MM.1S (cell line): ENCODE data around the gene KRTAP29-1.
"Not testable (repeated sequence)": the region's sequence is repeated elsewhere in the genome, so short reads cannot be mapped to it uniquely, and the experiment has no call there.

Source experiments
- DNase-seq: peaks from one replicate; pipeline ENCODE4 v3.0.0-alpha.2; 2015
- H2AFZ ChIP-seq: fragments of 300-600 bp; sonication (generic); 2 replicates; pipeline ENCODE4 v1.6.0; 2016; ENCODE audit warnings: antibody characterized with exemption, low read length
- H3F3A ChIP-seq: fragments of 300-600 bp; sonication (generic); 2 replicates; pipeline ENCODE4 v1.6.1; 2016; ENCODE audit warnings: mild to moderate bottlenecking, antibody characterized with exemption, low read length, moderate library complexity, mixed read lengths; ENCODE audit not compliant: insufficient read depth
- H3K27ac ChIP-seq: fragments of 300-600 bp; sonication (generic); 2 replicates; pipeline ENCODE4 v1.5.1; 2016; ENCODE audit warnings: mild to moderate bottlenecking, low read length
- H3K27me3 ChIP-seq: fragments of 300-600 bp; sonication (generic); replicated peaks from 2 replicates; pipeline ENCODE4 v1.6.0; 2016; ENCODE audit warnings: low read length; ENCODE audit not compliant: insufficient read depth
- H3K36me3 ChIP-seq: fragments of 300-600 bp; sonication (generic); replicated peaks from 2 replicates; pipeline ENCODE4 v1.6.1; 2016; ENCODE audit warnings: mild to moderate bottlenecking, low read length, mixed read lengths; ENCODE audit not compliant: insufficient read depth
- H3K4me1 ChIP-seq: fragments of 300-600 bp; sonication (generic); 2 replicates; pipeline ENCODE4 v1.6.1; 2016; ENCODE audit warnings: low read length, mixed read lengths
- H3K4me2 ChIP-seq: fragments of 300-600 bp; sonication (generic); 2 replicates; pipeline ENCODE4 v1.6.0; 2016; ENCODE audit warnings: low read depth, low read length
- H3K4me3 ChIP-seq: fragments of 300-600 bp; sonication (generic); 2 replicates; pipeline ENCODE4 v1.5.1; 2016; ENCODE audit warnings: low read length, mixed read lengths
- H3K79me2 ChIP-seq: fragments of 300-600 bp; sonication (generic); 2 replicates; pipeline ENCODE4 v1.6.1; 2016; ENCODE audit warnings: mixed run types, low read length, mixed read lengths
- H3K9ac ChIP-seq: fragments of 300-600 bp; sonication (generic); 2 replicates; pipeline ENCODE4 v1.6.1; 2016; ENCODE audit warnings: low read length, mixed read lengths
- H3K9me2 ChIP-seq: fragments of 300-600 bp; sonication (generic); replicated peaks from 2 replicates; pipeline ENCODE4 v1.6.1; 2016; ENCODE audit warnings: mild to moderate bottlenecking, low read length, mixed read lengths; ENCODE audit not compliant: insufficient read depth
- H3K9me3 ChIP-seq: fragments of 300-600 bp; sonication (generic); replicated peaks from 2 replicates; pipeline ENCODE4 v1.6.1; 2016; ENCODE audit warnings: mild to moderate bottlenecking, low read length, mixed read lengths; ENCODE audit not compliant: insufficient read depth
- H4K20me1 ChIP-seq: fragments of 300-600 bp; sonication (generic); 2 replicates; pipeline ENCODE4 v1.6.1; 2016; ENCODE audit warnings: mild to moderate bottlenecking, low read length, moderate library complexity, mixed read lengths; ENCODE audit not compliant: insufficient read depth
- EZH2 ChIP-seq: fragments of 300-600 bp; sonication (generic); optimal IDR thresholded peaks from 2 replicates; pipeline ENCODE3; 2017; ENCODE audit warnings: low read depth, mild to moderate bottlenecking, antibody characterized with exemption, low read length, mixed read lengths
- EZH2phosphoT487 ChIP-seq: fragments of 300-600 bp; sonication (generic); IDR thresholded peaks from 2 replicates; pipeline ENCODE4 v1.6.1; 2018; ENCODE audit warnings: antibody characterized with exemption, low read length
- TF ChIP-seq, protein P1 (sequence below): fragments of 300-600 bp; sonication (generic); IDR thresholded peaks from 2 replicates; pipeline ENCODE4 v1.5.1; 2016; ENCODE audit warnings: antibody characterized with exemption, low read length, mixed read lengths

KRTAP29-1 gene

GRCh38 chr17:41258406-41258805 is 44.2 kb downstream of the KRTAP29-1 start:
- Histone ChIP-seq H3K36me3 (no peaks in the 10 kb centered on the region), H3K9ac (no peak overlapping the region), H4K20me1 (no peaks in the 10 kb centered on the region), H2AFZ (no peak overlapping the region), H3K79me2 (no peaks in the 10 kb centered on the region), H3K4me1 (no peaks in the 10 kb centered on the region), H3K27me3 (no peaks in the 10 kb centered on the region), H3K9me3 (no peaks in the 10 kb centered on the region), H3K4me2 (no peak overlapping the region), H3K9me2 (no peaks in the 10 kb centered on the region), H3K4me3 (no peak overlapping the region), H3K27ac (no peak overlapping the region), H3F3A (no peaks in the 10 kb centered on the region)
- TF ChIP-seq EZH2 (no peak), EZH2phosphoT487 (no peak)
- TF ChIP-seq, protein P1, sequence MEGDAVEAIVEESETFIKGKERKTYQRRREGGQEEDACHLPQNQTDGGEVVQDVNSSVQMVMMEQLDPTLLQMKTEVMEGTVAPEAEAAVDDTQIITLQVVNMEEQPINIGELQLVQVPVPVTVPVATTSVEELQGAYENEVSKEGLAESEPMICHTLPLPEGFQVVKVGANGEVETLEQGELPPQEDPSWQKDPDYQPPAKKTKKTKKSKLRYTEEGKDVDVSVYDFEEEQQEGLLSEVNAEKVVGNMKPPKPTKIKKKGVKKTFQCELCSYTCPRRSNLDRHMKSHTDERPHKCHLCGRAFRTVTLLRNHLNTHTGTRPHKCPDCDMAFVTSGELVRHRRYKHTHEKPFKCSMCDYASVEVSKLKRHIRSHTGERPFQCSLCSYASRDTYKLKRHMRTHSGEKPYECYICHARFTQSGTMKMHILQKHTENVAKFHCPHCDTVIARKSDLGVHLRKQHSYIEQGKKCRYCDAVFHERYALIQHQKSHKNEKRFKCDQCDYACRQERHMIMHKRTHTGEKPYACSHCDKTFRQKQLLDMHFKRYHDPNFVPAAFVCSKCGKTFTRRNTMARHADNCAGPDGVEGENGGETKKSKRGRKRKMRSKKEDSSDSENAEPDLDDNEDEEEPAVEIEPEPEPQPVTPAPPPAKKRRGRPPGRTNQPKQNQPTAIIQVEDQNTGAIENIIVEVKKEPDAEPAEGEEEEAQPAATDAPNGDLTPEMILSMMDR, result no peak
- DNase-seq, result no peak

DNA sequence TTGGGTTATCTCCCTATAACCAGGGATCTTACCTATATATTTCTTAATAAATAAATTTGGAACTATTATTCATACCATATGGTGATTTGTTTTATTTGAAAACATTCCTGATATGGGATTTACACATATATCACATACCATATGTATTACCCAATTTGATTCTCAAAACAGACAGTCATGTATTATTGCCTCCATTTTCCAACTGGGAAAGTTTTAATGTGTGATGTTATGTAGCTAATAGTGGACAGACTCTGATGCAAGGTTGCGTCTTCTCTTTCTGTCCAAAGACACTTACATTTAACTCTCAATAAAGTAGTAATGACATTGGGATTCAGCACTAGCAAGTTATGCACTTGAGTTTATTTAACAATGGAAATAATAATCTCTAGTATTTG is 46.4 kb downstream of the KRTAP29-1 start:
- Histone ChIP-seq H3F3A (no peaks in the 10 kb centered on the region), H3K27me3 (no peaks in the 10 kb centered on the region), H3K4me1 (no peaks in the 10 kb centered on the region), H3K4me2 (no peak overlapping the region), H3K36me3 (no peaks in the 10 kb centered on the region), H3K9me3 (no peaks in the 10 kb centered on the region), H3K27ac (no peak overlapping the region), H3K9me2 (no peaks in the 10 kb centered on the region), H3K9ac (no peak overlapping the region), H4K20me1 (no peaks in the 10 kb centered on the region), H3K79me2 (no peaks in the 10 kb centered on the region), H3K4me3 (no peak overlapping the region), H2AFZ (no peak overlapping the region)
- TF ChIP-seq, protein P1, result no peak
- DNase-seq, result no peak

DNA sequence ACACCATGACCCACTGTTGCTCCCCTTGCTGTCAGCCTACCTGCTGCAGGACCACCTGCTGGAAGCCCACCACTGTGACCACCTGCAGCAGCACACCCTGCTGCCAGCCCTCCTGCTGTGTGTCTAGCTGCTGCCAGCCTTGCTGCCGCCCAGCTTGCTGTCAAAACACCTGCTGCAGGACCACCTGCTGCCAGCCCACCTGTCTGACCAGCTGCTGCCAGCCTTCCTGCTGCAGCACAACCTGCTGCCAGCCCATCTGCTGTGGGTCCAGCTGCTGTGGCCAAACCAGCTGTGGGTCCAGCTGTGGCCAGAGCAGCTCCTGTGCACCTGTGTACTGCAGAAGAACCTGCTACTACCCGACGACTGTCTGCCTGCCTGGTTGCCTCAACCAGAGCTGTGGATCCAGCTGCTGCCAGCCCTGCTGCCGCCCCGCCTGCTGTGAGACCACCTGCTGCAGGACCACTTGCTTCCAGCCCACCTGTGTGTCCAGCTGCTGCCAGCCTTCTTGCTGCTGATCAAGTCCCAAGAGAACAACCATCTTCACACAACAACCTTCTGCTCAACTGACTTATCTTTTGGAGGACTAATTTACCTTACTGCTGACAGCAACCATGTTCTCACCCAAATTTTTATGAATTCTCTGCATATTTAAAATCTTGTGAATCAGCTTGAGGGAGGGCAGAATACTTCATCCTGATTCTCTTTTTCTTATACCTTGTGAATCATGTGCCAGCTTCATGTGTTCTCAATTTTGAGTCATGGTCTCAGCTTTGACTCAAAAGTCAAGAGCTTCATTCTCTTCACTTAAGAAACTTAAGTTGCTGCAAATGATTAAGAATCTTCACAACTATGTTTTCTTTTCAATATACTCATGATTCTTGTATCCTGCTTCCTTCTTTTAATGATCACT is 47.0 kb downstream of the KRTAP29-1 start, which contains the start of gene KRTAP9-9:
KRTAP9-9 (plus strand) TSS at position 4 of the 910 bp plus-strand sequence.
- not testable (repeated sequence) for H3K9me3 ChIP-seq, DNase-seq, H3K27ac ChIP-seq, H3K4me2 ChIP-seq, H3K9ac ChIP-seq, H2AFZ ChIP-seq, H3K4me3 ChIP-seq, H3F3A ChIP-seq, H3K9me2 ChIP-seq, H3K4me1 ChIP-seq, H4K20me1 ChIP-seq, H3K79me2 ChIP-seq, H3K27me3 ChIP-seq, H3K36me3 ChIP-seq

GRCh38 chr17:41254861-41255260 is 47.8 kb downstream of the KRTAP29-1 start:
- Histone ChIP-seq H3K27ac (no peak overlapping the region), H4K20me1 (no peaks in the 10 kb centered on the region), H3K36me3 (no peaks in the 10 kb centered on the region), H3F3A (no peaks in the 10 kb centered on the region), H3K9ac (no peak overlapping the region), H3K4me1 (no peaks in the 10 kb centered on the region), H3K79me2 (no peaks in the 10 kb centered on the region), H3K9me2 (no peaks in the 10 kb centered on the region), H3K9me3 (no peaks in the 10 kb centered on the region), H3K4me3 (no peak overlapping the region), H2AFZ (no peak overlapping the region), H3K4me2 (no peak overlapping the region), H3K27me3 (no peaks in the 10 kb centered on the region)
- TF ChIP-seq EZH2phosphoT487, result no peak
- TF ChIP-seq, protein P1, result no peak
- TF ChIP-seq EZH2, result no peak
- DNase-seq, result no peak
